HG03045 (cell line): ENCODE results near the gene RTCA.
"Not testable (repeated sequence)": the region's sequence is repeated elsewhere in the genome, so short reads cannot be mapped to it uniquely, and the experiment has no call there.

Source experiments
- ATAC-seq: cut with Tn5 transposase; IDR thresholded peaks from one replicate; pipeline ENCODE4 v1.9.1; 2021; ENCODE audit warnings: mild to moderate bottlenecking, moderate library complexity; ENCODE audit not compliant: unreplicated experiment

Gene RTCA

DNA sequence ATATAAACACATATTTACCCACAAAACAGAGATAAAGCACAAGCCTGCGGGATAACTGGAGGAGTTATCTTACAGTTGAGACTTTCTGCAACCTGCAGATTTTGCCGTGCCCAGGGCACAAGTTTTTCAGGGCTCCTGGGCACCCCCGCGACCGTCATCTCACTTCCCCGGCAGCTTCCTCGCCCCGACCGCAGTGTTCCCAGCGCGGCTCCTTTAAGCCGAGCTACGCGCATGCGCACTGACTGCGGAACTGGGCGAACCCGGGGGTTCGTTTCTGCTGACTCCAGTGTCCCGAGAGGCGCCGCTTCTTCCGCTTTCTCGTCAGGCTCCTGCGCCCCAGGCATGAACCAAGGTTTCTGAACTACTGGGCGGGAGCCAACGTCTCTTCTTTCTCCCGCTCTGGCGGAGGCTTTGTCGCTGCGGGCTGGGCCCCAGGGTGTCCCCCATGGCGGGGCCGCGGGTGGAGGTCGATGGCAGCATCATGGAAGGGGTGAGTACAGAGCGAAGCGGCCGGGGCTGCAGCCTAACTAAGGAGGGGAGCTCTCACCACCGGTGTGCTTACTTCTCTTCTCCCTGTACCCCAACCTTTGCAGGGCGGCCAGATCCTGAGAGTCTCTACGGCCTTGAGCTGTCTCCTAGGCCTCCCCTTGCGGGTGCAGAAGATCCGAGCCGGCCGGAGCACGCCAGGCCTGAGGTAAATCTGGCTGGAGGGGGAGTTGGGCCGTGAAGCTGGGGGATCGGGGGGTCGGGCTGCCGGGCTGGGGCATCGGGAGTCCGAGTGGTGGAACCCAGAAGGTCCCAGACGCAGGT, at the start of gene RTCA:
Gene RTCA, plus strand, starts transcription at position 286 of the 810 bp plus-strand sequence. Its CDS starts 160 bp downstream, at position 446.
- ATAC-seq, result peak; percentile 98

DNA sequence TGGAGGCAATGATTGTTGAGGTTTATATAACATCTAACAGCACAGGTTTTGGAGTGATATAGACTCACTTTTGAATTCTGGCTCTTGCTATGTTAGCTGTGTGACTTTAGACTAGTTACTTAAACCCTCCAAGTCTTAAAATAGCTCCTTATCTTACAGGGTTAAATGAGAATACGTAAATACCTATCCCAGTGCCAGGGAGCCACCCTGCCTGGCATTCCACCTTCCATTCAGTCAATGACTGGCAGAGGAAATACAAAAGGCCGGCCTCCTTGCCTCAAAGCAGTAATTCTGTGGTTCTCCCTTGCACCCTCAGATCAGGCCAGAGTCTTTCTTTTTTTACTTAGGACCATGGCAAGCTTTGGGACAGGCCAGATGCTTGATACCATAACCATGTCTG, 48.2 kb upstream of the RTCA start:
- ATAC-seq, result no peak

DNA sequence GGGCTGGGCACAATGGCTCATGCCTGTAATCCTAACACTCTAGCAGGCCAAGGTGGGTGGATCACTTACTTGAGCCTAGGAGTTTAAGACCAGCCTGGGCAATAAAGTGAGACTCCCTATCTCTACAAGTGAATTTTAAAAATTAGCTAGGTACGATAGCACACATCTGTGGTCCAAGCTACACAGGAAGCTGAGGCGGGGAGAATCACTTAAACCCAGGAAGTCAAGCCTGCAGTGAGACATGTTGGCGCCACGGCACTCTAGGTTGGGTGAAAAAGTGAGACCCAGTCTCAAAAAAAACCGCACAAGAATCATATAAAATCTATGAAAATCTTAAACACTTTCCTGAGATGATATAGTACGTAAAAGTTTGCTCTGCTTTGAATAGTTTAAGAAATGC, 46.6 kb upstream of the RTCA start:
- ATAC-seq, result no peak

DNA sequence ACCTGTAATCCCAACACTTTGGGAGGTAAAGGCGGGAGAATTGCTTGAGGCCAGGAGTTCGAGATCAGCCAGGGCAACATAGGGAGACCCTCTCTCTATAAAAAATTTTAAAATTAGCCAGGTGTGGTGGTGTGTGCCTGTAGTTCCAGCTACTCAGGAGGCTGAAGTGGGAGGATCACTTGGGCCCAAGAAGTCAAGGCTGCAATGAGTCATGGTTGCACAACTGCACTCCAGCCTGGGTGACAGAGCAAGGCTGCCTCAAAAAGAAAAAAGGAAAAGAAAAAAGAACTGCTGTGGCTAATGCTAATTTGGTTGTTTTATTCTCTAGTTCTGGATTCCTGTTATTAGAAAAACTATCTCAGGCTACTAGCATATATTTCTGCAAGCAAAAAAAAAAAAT, 46.1 kb upstream of the RTCA start:
- ATAC-seq, result no peak

DNA sequence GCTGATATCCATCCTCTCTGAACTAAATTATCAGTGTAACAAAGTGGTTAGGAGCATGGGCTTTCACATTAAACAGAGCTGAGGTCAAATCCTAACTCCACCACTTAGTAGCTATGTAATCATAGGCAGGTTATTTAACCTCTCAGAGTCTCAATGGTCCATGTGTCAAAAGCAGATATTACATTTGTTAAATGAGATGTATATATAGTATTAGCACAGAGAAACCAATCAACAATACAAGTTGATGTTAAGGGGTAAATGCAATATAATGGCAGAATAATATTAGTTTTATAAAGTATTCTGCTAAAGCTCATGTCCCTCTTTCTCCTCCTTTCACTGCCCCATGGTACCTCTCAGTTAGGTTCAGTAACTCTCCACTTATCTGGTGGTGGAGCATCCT, 43.6 kb upstream of the RTCA start:
- no peak for ATAC-seq

DNA sequence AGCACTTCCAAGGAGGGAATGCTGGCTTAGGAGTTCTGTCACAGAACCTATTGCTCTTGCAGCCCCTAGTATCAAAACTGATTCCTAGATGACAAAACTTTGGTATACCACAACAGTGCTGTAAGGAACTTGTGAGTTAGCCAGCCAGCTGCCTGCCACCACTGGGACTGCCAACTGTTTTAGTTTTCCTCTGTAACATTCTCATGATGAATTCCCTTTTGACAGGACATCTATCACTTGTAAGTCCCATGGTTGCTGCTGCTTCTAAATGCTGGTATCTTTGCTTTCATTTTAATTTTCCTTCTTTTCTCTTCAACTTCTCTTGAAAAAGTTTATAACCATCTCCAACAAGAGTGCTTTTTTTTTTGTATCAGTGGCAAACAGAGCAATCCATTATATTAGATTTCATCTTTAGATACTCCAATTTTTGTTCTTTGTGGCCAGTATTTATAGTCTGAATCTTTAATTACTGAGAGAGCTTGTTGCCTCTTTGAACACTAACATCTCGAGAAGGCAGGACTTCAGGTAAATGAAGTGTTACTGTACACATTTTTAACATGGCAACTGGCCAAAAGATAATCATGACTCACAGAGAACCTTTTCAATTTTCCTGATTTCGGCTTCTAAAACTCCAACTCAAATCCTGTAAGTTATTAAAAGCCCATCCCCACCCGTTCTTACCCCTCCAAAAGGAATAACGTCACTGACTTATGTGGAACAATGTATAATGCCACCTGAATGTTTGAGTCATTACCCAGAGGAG, 36.2 kb upstream of the RTCA start:
- no peak for ATAC-seq

DNA sequence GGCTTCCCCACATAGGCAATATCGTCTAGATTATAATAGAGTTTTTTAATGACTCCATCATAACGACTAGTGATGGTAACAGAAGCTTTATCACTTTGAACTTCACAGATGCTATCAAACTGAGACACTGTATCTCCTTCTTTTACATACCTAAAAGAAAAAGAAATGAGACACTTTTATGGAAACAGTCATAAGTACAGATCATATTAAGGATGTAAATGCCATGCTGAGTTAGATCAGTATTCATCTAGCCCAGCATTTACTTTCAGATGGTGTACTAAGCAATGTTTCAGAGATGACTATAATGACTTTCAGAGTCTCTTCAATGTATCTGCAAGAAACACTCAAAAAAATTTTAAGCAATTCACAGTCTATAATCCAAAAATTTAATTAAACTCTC, 35.3 kb upstream of the RTCA start:
- ATAC-seq, result no peak

DNA sequence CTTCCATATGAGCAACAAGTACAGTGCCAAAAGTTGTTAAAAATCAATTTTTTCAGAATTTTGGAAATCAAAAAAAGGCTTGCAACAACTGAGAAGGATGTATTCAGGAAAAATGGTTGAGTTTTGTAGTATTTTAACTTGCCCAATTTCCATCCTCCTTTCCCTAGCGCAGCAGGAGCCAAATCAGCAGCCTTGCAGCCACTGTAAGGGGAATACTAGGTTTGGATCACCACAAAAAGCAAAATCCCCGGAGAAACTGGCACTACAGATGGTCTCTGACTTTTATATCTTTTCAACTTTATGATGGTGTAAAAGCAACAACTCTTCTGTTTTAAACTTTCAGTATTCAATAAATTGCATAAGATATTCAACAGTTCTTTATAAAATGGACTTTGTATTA, 34.3 kb upstream of the RTCA start:
- no peak for ATAC-seq

DNA sequence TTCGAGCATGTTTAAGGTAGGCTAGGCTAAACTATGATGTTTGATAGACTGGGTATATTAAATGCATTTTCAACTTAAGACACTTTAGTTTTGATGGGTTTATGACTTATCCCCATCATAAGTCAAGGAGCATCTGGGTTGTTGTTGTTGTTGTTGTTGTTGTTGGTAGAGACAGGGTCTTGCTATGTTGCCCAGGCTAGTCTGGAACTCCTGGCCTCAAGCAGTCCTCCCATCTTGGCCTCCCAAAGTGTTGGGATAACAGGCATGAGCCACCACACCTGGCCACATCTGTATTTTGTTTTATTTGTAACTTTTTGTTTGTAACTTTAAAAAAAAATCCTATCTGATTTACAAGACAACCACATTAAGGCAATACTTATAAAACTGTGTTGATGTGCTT, 33.9 kb upstream of the RTCA start:
- no peak for ATAC-seq

DNA sequence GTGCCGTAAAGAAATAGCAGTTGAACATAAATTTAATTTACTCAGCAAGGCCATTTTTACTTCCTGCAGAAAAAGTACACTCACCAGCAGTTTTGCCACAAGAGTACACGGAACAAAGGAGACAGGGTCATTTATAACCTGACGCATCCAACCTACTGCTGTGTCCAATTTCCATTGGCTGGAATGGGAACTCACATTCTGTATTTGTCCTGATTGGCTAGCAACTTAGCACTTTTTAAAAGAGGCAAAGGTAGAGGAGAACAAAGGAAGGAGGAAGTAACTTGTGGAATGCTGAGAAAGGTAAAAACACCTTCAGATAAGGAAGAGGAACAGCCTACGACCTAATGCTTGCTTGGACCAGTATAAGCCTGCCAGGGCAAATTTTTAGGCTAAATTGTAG, 32.5 kb upstream of the RTCA start:
- ATAC-seq, result not testable (repeated sequence)

DNA sequence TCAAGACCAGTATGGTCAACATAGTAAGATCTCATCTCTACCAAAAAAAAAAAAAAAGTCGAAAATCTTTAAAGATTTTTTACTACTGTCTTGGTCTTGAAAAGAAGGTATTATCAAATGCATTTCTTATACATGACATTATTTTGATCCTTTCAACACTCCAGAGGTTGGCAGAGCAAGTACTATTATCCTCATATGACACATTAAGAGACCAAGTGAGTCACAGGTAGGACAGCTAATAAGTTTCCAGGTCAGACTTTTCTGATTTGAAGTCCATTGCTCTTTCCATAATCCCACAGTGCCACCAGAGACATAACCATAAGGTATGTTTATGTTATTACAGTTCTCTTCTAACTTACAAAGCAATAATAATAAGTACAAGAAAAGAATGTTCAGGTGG, 31.6 kb upstream of the RTCA start:
- no peak for ATAC-seq

DNA sequence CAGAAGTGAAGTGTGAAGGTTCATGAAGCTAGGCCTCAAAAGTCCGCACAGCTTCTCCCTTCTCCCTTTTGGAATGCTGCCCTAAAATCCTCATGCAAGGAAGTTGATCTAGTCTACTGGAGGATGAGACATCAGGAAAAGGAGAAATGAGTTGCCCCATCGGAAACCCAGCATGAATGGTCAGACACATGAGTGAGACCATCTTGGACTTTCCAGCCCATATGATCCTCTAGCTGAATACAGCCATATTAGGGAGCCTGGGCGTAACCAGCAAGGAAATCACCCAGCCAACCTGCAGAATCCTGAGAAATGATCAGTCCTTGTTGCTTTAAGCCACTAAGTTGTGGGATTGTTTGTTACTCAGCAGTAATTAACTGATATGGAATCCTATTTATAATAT, 28.9 kb upstream of the RTCA start:
- no peak for ATAC-seq

DNA sequence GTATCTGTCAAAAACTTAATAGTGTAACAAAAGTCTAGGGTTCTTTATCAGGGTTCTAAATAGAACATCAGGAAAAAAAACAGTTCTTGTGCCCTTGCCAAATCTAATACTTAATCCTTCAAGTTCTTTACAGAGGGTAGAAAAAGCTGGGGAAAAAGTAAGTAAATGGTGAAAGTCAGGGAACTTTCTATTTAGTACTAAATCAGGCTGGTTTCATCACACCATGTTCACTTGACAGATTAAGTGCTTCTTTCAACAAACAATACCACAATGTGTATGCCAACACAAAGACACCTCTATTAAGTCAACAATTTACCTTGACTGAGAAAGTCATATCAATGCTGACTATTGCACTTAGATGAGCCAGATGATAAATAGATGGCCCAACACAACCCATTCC, 26.1 kb upstream of the RTCA start:
- no peak for ATAC-seq

DNA sequence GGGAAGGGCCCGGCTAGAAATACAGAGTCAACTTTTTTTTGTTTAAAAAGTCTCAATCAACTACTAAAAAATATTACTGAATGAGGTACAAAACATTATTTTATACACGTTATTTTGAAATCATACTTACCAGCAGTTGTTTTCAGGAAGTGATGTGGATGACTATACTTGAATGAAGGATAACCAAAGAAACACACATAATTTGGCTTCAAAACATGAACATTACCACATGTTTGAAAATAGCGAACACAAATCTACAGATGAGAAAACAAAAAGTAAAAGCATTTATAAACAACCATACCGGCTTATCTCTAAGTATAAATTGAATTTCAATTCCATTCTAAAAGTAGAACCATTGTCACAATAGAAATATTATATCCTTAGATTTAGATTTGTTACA, 25.4 kb upstream of the RTCA start:
- no peak for ATAC-seq

DNA sequence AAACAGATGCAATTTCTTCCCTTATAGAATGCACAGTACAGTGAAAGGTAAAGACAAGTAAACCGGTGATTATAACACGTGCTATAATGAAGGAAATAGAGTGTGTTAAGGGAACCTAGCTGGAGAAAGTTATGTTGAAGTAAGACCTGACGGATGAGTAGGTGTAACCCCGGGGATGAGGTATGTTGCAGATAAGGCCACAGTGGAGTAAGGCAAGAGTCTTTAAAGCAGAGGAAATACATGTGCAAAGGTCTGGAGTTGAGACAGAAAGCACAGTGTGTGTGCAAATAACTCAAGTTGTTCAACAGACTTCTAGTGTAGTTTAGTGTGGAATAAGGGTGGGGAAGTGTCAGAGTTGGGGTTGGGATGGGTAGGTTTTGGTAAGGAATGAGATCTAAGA, 19.3 kb upstream of the RTCA start:
- ATAC-seq, result no peak

DNA sequence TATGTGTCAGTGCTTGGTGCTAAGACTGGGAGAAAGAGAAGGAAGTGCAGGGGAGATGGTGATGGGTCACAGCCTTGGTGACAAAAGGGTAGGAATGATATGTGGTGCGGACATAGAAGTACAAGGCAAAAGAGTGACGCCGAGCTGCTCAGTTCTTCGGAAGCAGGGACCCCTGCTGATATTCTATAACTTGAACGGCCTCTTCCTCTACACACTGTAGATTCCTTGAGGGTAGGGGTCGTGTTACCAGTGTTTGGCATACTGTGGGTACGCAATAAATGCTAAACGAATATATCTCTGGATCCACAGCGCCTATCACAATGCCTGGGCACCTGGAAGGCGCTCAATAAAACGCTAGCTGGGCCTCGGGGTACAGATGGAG, 16.9 kb upstream of the RTCA start:
- no peak for ATAC-seq

DNA sequence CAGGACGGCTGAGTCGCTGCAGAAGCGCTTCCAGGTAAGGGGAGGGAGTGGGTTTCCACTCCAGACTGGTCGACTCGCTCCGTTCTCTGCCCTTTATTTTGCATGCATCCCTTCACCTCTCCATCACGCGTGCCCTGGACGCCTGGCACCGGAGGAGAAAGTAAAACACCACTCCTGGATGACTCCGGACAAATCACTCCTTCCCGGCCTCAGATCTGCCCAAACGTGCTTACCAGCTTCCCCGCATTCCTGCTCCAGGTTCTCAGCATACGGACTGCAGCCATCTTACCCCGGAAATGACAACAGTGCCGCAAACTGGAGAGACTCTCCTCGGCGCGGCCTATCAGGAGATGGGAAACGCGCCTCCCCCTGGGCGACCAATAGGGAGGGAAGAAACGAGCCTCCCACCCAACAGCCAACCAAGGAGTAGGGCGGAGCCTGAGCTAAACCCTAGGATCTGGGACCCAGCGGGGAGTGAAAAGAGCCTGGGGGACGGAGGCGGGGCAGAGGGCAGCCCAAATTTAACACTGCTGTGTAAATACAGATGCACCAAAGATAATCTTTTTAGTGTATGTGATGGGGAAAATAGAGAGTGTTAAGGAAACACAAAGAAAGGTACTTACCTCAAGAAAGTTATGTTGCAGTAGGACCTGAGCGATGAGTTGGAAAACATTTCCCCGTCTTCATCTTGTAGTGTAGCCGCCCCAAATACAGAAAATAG, 16.3 kb upstream of the RTCA start, which contains the start of gene DBT:
Gene DBT, minus strand, starts transcription at position 298 of the 721 bp plus-strand sequence. Its CDS starts 14 bp downstream, at position 284.
- peak; percentile 100 for ATAC-seq

DNA sequence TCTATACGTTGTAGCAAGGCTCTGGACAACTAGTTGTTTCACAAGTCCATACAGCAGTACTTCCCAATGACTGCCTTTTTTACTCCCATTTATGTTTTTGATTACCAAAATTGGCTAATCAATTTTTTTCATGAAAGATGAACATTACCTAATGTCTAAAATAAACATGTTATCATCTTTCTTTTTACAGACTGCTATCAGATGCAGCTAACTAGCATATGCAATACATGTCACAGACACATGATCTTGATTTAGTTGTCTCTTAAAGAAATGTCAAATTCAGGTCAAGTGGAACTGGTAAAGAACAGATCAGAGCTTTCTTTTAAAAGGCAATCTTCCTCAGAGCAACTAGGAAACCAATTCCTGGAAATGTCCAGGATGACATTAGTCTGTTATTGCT, 15.8 kb upstream of the RTCA start:
- ATAC-seq, result no peak

DNA sequence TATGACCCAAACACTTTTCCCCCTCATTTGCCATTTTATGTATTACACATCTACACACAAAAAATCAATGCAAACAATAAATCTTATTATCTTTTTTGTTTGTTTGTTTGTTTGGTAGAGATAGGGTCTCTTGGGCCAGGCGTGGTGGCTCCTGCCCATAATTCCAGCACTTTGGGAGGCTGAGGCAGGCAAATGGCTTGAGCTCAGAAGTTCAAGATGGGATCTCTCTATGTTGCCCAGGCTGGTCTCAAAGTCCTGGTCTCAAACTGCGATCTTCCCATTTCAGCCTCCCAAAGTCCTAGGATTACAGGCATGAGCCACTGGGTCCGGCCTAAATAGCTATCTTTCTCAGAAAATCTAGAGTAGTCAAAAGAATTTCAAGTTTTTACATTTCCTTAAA, 15.2 kb upstream of the RTCA start:
- no peak for ATAC-seq

DNA sequence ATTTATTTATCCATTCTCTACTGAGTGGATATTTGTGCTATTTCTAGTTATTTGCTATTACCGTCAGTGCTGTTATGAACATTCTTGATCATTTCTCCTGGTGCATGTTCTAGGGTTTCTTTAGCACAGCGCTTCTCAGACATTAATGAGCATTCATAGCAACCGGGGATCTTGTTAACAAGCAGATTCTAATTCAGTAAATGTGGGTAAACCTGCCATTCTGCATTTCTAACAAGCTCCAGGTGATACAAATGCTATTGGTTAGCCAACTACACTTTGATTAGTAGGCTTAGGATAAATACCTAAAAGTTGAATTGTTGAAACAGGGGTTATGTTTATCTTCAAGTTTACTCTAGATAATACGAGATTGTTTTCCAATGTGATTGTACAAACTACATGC, 13.1 kb upstream of the RTCA start:
- no peak for ATAC-seq

DNA sequence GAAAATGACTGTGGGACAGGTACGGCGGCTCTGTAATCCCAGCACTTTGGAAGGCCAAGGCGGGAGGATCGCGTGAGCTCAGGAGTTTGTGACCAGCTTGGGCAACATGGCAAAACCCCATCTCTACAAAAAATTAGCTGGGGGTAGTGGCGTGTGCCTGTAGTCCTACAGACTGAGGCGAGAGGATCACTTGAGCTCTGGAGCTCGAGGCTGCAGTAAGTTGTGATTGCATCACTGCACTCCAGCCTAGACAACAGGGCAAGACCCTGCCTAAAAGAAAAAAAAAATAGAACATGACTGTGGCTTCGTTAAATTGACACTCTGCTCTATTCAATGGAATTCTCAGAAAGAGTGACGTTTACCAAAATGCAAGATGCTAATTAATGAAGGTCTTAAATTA, 12.5 kb upstream of the RTCA start:
- no peak for ATAC-seq

DNA sequence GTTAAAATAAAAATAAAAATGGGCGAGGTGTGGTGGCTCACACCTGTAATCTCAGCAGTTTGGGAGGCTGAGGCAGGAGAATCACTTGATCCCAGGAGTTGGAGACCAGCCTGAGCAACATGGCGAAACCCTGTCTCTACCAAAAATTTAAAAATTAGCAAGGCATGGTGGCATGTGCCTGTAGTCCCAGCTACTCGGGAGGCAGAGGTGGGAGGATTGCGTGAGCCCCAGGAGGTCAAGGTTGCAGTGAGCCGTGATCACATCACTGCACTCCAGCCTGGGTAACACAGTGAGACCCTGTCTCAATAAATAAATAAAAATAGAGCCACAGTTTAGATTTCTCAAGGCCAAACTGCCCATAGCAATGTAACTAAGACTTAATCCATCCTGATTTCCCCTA, 9.7 kb upstream of the RTCA start:
- ATAC-seq, result not testable (repeated sequence)
